AG09319 (cell line): ENCODE data around the gene SEMA3F.

Experiments
- DNase-seq: peaks from one replicate; pipeline ENCODE4 v3.0.0-alpha.2; 2010; ENCODE audit warnings: low read depth; ENCODE audit errors: extremely low read depth
- CTCF ChIP-seq: IDR thresholded peaks from 2 replicates; pipeline ENCODE4 v1.5.1; 2011; ENCODE audit warnings: low read depth, mild to moderate bottlenecking, inconsistent platforms, low read length, moderate library complexity

Gene SEMA3F

DNA sequence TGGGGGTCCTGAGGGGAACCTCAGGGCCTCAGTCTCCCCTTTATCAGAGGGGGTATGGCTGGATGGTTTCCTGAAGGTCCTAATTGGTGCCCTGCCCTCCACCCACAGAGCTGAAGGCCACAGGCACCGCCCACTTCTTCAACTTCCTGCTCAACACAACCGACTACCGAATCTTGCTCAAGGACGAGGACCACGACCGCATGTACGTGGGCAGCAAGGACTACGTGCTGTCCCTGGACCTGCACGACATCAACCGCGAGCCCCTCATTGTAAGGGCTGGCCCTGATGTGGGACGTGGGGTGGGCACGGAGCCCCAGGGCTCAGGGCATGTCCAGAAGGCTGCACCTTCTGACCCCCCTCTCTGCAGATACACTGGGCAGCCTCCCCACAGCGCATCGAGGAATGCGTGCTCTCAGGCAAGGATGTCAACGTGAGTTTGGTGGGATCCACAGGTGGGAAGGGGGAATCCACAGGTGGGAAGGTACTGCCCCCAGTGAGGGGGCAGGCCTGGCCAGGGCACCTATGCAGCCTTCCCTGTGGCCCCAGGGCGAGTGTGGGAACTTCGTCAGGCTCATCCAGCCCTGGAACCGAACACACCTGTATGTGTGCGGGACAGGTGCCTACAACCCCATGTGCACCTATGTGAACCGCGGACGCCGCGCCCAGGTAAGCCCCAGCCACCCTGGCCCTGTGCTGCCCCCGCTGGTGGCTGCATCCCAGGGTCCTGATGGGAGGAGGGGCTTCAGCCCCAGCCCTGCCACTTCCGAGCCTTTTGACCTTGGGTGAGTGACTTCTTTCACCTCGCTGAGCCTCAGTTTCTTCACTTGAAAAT lies 18.8 kb downstream of the SEMA3F start:
- TF ChIP-seq CTCF = no peak
- no peak for DNase-seq

GRCh38 chr3:50174517-50174895 lies 19.4 kb downstream of the SEMA3F start:
- no peak for DNase-seq

DNA sequence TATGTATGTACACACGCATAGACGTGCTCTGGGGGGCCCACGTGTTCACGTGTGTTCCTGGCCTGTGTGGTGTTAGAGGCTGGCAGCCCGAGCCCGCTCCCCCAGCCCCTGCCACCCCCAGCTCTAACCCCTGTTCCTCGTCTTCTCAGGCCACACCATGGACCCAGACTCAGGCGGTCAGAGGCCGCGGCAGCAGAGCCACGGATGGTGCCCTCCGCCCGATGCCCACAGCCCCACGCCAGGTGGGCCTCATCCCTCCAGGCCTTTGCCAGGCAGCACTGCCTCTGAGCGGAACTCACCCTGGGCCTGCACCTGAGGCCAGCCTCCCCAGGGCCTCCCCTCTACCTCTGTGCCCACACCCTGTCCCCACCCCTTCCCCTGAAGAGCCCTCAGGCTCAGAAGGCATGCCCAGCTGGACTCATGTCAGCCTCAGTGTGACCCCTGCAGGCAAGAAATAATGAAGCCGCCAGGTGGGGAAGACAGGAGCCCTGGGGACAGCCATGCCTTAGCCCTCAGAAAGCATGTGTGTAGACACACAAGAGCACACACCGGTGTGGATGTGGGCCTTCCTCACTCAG lies 19.9 kb downstream of the SEMA3F start:
- DNase-seq = no peak
- TF ChIP-seq CTCF = no peak

More at GRCh38 chr3:50174517-50174895, 19.4 kb downstream of the SEMA3F start:
- no peak for TF ChIP-seq CTCF

DNA sequence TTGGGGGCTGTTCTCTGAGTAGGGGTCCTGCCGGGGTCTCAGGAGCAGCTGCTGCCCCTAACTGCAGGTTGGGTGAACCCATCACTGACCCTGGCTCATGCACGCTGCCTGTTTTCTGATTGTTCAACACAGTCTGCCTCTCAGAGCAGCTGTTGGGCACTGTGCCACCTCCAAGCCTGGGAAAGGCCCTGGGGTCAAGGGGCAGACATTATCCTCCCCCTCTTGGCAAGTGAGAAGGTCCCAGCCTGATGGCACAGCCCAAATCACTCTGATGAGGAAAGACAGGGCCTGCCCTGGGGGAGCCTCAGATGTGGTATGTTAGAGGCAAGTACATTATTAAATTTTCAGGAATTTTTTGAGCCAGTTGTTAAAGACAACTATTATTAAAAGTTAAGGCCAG lies 22.2 kb downstream of the SEMA3F start:
- no peak for DNase-seq
- no peak for TF ChIP-seq CTCF

GRCh38 chr3:50179710-50180109 lies 24.6 kb downstream of the SEMA3F start:
- no peak for TF ChIP-seq CTCF
- no peak for DNase-seq

GRCh38 chr3:50181985-50182384 lies 26.9 kb downstream of the SEMA3F start:
- TF ChIP-seq CTCF = no peak
- DNase-seq = no peak

- no peak for TF ChIP-seq CTCF
- no peak for DNase-seq
Observed at GRCh38 chr3:50182533-50183099, 27.5 kb downstream of the SEMA3F start.
